Stimulated activated CD4-positive, alpha-beta T cell treated with anti-CD3 and anti-CD28 coated beads, Interleukin-4, amount 100 ng/mL, for 48 hours (primary cell): Measurements from ENCODE around the gene NUCKS1.

ENCODE experiments used
- DNase-seq, 2 donors: peaks; one replicate each; pipeline ENCODE4 v3.0.0-alpha.2; 2020; ENCODE audit warnings: low read depth in 2 of 2

The NUCKS1 gene

GRCh38 chr1:205669341-205670149, 80.4 kb downstream of the NUCKS1 start:
- no peak for DNase-seq

GRCh38 chr1:205668951-205669340, 81.0 kb downstream of the NUCKS1 start:
- no peak for DNase-seq

- DNase-seq: no peak
Observed at GRCh38 chr1:205667909-205668643, 81.9 kb downstream of the NUCKS1 start.

GRCh38 chr1:205666372-205667166, 83.4 kb downstream of the NUCKS1 start:
- DNase-seq: no peak

GRCh38 chr1:205665201-205666045, 84.6 kb downstream of the NUCKS1 start:
- no peak for DNase-seq

GRCh38 chr1:205664399-205665017, 85.5 kb downstream of the NUCKS1 start:
- no peak for DNase-seq

GRCh38 chr1:205663286-205663936, 86.6 kb downstream of the NUCKS1 start:
- no peak for DNase-seq
